GM19193 (cell line): ENCODE data around the gene DNAJC4.

Experiments
- POLR2A ChIP-seq: IDR thresholded peaks from 4 replicates; pipeline ENCODE4 v1.6.1; 2011; ENCODE audit not compliant: insufficient read depth, insufficient read length; ENCODE audit errors: extremely low read depth

Gene DNAJC4

GRCh38 chr11:64243236-64243854, 13.0 kb downstream of the DNAJC4 start:
- TF ChIP-seq POLR2A: no peak

DNA sequence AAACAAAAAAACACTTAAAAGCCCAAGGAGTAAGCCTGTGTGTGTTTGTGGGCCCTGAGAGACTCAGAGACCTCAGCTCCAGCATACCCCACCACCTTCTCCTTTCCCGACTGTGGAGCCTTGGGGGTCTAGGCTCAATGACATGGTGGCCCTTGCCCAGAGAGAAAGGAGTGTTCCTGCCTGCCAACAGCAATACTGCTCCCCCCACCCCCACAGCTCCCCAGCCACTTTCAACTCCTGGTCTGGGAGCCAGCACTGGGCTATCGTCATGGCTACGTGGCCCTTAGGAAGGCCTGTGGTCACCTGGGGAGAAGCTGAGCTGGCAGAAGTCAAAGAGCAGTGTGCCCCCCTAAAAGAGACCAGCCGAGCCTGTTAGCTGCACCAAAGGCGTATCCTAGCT, 13.8 kb downstream of the DNAJC4 start:
- no peak for TF ChIP-seq POLR2A

- TF ChIP-seq POLR2A: no peak
Observed at GRCh38 chr11:64244966-64245365, 14.6 kb downstream of the DNAJC4 start.

GRCh38 chr11:64245401-64245796, 15.1 kb downstream of the DNAJC4 start:
- no peak for TF ChIP-seq POLR2A

DNA sequence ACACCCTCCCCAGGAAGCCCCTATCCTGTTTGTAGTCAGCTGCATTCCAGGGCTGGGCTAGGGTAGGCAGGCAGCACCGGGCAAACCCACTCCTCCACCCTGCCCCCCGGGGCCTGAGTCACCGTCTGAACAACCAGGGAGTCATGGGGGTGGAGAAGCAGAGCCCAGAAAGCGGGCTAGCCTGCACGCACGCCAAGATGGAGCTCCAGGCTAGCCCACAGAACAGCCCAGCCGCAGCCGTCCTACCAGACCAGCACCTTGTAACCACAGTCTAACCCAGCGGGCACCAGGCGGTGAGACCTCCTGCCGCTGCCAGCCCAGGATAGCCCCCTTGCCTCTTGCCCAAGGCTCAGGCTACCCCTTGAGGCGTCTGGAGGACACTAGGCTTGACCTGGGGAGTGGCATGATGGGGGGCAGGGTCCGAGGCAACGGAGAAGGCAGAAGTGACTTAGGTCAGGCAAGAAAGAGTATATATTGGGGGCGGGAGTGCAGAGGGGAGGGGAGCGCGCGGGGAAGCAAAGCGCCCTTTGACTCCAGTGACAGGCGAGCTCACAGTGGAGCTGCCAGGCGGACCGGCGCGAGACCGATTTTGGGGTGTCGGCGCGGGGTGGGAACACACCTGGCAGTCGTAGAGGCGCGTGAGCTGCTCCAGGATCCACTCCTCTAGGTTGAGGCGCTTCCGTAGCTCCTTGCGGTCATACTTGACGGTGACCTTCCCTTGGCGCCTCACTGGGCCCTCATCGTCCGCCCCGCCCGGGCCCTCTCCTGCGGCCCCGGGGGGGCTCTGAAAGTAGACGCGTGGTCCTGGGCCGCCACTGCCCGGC, 15.7 kb downstream of the DNAJC4 start:
- TF ChIP-seq POLR2A: peak; percentile 11

DNA sequence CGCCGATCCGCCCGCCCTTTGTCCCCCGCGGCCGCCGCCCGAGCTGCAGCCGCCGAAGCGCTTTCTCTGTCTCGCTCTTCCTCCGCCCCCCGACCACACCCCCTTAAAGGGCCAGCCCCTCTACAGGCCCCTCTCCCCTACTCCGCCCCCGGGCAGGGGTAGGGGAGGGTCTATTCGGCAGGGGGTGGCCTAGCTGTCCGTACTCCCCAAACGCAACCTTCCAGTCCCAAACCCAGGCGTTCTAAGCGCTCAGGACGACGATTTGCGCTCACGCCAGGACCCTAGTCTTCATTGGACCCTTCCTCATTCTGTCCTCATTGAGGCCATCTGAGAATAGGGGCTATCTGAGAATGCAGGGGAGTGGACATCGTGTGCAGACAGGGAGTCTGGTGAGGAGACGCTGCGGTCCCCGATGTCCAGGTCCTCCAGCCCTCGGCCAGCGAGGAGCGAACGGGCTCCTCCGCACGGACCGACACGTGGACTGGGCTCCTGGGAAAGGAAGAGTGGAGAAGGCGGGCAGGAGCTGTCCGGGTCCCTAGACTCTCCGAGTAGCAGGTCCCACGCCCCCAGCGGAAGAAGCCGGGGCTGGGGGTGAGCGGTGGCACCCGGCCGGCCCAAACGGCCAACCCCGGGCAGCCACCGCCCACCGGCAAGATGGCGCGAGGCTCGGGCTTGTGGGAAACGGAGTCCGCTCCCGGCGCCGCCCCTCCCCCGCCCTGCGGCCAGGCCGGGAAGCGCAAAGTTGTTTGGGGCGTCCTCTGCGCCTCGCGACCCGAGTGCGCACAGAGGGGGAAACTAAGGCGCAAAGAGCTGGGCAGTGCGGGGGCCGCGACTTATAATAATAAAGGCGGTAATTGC, 16.8 kb downstream of the DNAJC4 start, which contains the start of gene PPP1R14B:
TSS of gene PPP1R14B (minus strand) at position 73 of the 858 bp plus-strand sequence. CDS start 270 bp downstream, outside the sequence.
- TF ChIP-seq POLR2A: no peak

GRCh38 chr11:64247729-64248531, 17.6 kb downstream of the DNAJC4 start:
- TF ChIP-seq POLR2A: no peak

- TF ChIP-seq POLR2A: no peak
Observed at GRCh38 chr11:64248578-64248977, 18.2 kb downstream of the DNAJC4 start.

- no peak for TF ChIP-seq POLR2A
Observed at GRCh38 chr11:64249038-64249437, 18.7 kb downstream of the DNAJC4 start.

- no peak for TF ChIP-seq POLR2A
Observed at GRCh38 chr11:64249563-64250414, 19.4 kb downstream of the DNAJC4 start.

DNA sequence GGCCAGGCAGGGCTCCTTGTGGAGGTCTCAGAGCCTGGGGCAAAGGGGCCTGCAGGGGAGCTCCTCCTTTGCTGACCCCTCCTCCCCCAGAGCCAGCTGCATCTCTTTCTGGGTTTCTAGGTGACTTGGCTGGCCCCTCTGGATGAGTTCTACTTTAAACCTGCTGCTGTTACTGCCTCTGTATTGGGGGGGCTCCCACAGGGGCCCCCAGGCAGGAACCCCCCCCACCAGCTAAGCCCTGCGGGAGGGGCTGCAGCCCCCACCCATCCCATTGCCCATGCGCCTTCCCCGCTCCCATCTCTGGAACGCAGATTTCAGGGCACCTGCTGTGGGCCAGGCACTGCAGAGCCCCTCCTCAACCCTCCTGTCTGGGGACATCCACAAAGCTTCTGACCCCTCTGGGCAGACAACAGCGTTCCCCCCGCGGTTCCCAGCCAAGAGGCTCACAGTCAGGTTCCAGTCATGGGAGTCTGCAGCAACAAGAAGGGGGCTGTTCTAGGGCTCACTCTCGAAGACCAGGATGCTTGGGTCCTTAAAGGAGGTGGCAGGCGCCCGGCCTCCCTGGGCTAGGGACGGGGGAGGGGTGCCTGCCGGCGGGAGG, 20.2 kb downstream of the DNAJC4 start:
- no peak for TF ChIP-seq POLR2A

DNA sequence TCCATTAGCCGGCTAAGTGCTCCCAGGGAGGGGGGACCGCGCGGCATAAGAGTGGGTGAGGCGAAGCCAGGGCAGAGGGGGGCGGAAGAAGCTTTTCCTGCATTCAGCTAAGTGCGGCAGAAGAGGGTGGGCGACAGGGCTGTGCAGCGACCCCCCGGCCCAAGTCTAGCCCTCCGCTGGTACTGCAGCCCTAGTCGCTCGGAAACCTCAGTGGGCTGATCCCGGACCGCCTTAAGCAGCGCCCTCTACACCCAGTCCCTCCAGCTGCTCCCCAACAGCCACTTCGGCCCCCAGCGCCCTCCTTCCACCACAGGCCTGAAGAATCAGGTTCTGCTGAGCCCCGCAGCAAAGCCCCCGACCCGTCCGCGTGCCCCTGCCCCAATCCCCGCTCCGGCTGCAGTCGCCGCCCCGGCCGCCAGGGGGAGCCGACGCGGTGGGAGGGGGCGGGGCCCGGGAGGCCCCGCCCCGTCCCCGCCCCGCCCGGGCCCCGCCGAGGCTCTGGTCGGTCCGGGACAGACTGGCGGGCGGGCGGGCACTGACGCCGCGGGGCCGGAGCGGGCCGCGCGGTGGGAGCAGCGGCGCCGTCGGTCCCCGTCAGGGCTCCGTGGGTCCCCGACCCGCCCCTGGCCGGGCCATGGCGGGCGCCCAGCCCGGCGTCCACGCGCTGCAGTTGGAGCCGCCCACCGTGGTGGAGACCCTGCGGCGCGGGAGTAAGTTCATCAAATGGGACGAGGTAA, 20.8 kb downstream of the DNAJC4 start, which contains the start of gene PLCB3:
TSS of gene PLCB3 (plus strand) at position 515 of the 737 bp plus-strand sequence. CDS start at position 635, 120 bp downstream.
- TF ChIP-seq POLR2A: peak; percentile 48

- no peak for TF ChIP-seq POLR2A
Observed at GRCh38 chr11:64251753-64252002, 21.3 kb downstream of the DNAJC4 start.
